ENCODE results near the gene PRELID2. TPM values are rescaled to one million over a fixed set of nuclear protein-coding genes. Genes with fewer than 3 reads are reported as not detected.

The PRELID2 gene
- total RNA-seq, 4 donors from 2014 or later, result 9.3 to 19.4 (median 15.7) TPM

DNA sequence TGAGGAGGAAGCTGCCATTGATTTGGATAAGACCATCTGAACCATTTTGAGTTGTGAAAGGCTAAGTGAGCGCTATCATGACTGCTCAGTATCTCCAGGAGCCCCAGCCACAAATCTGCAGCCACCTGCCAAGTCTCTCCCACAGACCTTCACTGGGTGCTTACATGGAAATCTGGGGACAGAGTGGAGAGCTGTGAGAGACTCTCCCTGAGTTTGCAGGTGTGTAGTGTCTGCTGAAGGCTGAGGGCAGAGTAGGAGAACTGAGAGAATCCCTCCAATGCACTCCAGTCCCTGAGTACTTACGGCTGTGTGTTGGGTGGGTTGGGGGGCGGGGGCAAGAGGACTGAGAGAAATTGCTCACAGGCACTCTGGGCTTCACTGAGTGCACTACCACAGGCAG lies 123.7 kb downstream of the PRELID2 start:
- TF ChIP-seq, protein P1, sequence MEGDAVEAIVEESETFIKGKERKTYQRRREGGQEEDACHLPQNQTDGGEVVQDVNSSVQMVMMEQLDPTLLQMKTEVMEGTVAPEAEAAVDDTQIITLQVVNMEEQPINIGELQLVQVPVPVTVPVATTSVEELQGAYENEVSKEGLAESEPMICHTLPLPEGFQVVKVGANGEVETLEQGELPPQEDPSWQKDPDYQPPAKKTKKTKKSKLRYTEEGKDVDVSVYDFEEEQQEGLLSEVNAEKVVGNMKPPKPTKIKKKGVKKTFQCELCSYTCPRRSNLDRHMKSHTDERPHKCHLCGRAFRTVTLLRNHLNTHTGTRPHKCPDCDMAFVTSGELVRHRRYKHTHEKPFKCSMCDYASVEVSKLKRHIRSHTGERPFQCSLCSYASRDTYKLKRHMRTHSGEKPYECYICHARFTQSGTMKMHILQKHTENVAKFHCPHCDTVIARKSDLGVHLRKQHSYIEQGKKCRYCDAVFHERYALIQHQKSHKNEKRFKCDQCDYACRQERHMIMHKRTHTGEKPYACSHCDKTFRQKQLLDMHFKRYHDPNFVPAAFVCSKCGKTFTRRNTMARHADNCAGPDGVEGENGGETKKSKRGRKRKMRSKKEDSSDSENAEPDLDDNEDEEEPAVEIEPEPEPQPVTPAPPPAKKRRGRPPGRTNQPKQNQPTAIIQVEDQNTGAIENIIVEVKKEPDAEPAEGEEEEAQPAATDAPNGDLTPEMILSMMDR (IDR thresholded peaks at IDR 0.05; ENCODE audit: low read depth), result no peak

Other genes starting within 250 kb of the PRELID2 start
- not detected for gene GRXCR2, start 37.7 kb upstream of the PRELID2 start, total RNA-seq
- gene SH3RF2, start 101.2 kb upstream of the PRELID2 start, total RNA-seq, result 1 to 10 TPM in 3 of 4 donors, under 1 TPM in 1; 0.33 to 5.3 (median 3.0) TPM